Measurements from ENCODE around the gene UNCX.

DNA sequence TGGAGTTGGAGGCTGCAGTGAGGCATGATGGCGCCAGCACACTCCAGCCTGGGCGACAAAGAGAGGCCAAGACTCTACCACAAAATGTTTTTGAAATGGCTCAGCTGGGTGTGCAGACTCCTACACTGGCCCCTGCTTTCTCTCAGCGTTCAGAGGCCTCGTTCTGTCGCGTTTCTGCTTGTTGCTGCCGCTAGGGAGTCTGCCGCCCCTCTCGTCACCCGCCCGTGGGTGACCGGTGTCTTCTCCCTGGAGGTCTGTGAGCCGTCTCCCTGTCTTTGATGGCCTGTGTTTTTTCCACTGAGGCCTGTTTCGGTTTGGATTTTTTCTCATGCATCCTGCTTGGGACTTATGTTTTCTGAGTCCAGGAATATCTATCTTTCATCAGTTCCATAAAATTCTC lies 23.6 kb upstream of the UNCX start:
- TF ChIP-seq, protein P1, sequence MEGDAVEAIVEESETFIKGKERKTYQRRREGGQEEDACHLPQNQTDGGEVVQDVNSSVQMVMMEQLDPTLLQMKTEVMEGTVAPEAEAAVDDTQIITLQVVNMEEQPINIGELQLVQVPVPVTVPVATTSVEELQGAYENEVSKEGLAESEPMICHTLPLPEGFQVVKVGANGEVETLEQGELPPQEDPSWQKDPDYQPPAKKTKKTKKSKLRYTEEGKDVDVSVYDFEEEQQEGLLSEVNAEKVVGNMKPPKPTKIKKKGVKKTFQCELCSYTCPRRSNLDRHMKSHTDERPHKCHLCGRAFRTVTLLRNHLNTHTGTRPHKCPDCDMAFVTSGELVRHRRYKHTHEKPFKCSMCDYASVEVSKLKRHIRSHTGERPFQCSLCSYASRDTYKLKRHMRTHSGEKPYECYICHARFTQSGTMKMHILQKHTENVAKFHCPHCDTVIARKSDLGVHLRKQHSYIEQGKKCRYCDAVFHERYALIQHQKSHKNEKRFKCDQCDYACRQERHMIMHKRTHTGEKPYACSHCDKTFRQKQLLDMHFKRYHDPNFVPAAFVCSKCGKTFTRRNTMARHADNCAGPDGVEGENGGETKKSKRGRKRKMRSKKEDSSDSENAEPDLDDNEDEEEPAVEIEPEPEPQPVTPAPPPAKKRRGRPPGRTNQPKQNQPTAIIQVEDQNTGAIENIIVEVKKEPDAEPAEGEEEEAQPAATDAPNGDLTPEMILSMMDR (conservative IDR thresholded peaks at IDR 0.05; ENCODE audit: low read depth, low read length), result no peak
- TF ChIP-seq EZH2 (IDR thresholded peaks at IDR 0.05; ENCODE audit: borderline replicate concordance, low read depth, low read length, poor library complexity, severe bottlenecking), result no peak
